ENCODE results near the gene NHEJ1.

The NHEJ1 gene

DNA sequence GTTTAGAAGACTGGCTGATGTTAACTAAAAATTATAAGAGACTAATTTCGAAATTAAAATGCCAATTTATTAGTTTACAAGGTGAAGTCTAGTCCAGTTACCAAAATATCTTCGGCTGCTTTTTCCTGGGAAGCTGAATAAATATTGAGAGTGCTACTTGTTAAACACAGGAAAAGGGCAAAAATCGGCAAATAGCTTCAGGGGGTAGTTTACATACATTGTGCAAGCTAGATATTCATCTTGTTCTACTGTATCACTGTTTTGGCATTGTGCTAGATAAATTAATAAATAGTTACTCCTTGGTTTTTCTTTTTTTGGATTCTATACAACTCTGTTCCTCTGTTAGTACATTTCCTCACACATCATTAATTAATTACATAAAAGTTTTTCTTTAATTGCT lies 29.3 kb downstream of the NHEJ1 start:
- no peak overlapping the region for H3K4me3 ChIP-seq (replicated peaks; ENCODE audit: low read depth, low read length)
- no peaks in the 10 kb centered on the region; the same call in 1 of the 2 replicates for H3K36me3 ChIP-seq (ENCODE audit: control insufficient read depth, insufficient read depth, low read length)
- TF ChIP-seq, protein P1, sequence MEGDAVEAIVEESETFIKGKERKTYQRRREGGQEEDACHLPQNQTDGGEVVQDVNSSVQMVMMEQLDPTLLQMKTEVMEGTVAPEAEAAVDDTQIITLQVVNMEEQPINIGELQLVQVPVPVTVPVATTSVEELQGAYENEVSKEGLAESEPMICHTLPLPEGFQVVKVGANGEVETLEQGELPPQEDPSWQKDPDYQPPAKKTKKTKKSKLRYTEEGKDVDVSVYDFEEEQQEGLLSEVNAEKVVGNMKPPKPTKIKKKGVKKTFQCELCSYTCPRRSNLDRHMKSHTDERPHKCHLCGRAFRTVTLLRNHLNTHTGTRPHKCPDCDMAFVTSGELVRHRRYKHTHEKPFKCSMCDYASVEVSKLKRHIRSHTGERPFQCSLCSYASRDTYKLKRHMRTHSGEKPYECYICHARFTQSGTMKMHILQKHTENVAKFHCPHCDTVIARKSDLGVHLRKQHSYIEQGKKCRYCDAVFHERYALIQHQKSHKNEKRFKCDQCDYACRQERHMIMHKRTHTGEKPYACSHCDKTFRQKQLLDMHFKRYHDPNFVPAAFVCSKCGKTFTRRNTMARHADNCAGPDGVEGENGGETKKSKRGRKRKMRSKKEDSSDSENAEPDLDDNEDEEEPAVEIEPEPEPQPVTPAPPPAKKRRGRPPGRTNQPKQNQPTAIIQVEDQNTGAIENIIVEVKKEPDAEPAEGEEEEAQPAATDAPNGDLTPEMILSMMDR (IDR thresholded peaks at IDR 0.05; ENCODE audit: insufficient read depth, low read length, poor library complexity, severe bottlenecking), result no peak
- DNase-seq (ENCODE audit: extremely low read depth, insufficient read length), result no peak
- H3K27me3 ChIP-seq (replicated peaks; ENCODE audit: control insufficient read depth, insufficient read depth, low read length), result no peaks in the 10 kb centered on the region

DNA sequence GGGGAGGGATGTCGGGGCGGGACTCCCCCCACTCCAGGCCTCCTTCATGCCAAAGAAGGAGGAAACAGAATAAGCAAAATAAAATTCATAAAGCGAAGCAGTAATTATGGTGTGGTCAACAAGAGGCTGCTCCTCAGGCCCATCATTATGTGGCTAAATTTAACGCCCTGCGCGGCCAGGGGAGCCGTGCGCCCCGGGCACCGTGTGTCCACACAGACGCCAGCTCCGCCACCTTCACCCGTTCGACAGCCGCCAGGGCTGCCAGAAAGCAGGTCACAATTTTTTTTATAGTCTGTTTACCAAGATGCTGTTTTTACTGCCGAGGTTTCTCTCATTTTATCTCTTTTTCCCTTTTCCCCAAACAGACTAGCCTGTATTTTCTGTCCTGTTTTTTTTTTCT lies 31.0 kb downstream of the NHEJ1 start:
- no peak for DNase-seq (ENCODE audit: extremely low read depth, insufficient read length)
- TF ChIP-seq, protein P1 (IDR thresholded peaks at IDR 0.05; ENCODE audit: insufficient read depth, low read length, poor library complexity, severe bottlenecking), result no peak
- Histone ChIP-seq H3K4me3 (replicated peaks; ENCODE audit: low read depth, low read length) (no peak overlapping the region), H3K36me3 (ENCODE audit: control insufficient read depth, insufficient read depth, low read length) (no peaks in the 10 kb centered on the region; the same call in 1 of the 2 replicates), H3K27me3 (replicated peaks; ENCODE audit: control insufficient read depth, insufficient read depth, low read length) (no peaks in the 10 kb centered on the region)

DNA sequence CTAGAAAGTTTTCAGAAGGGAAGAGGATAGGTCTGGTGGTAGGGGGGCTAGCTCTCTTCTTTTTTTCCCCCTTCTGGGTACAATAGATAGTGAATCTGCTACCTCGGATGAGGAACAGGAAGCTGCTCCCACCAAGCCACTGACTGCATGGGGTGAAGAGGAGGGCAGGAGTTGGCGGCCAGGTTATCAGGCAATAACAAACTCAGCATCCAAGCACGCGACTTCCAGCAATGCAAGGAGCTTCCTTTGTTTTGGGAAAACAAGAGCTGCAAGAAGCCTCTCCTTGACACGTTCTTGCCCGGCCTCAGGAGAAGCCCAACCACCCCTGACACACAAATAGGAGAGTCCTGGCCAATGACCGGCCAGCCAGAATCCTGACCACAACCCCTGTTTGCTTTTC lies 32.2 kb downstream of the NHEJ1 start:
- TF ChIP-seq, protein P1 (IDR thresholded peaks at IDR 0.05; ENCODE audit: insufficient read depth, low read length, poor library complexity, severe bottlenecking), result no peak
- Histone ChIP-seq H3K36me3 (ENCODE audit: control insufficient read depth, insufficient read depth, low read length) (no peaks in the 10 kb centered on the region; the same call in 1 of the 2 replicates), H3K27me3 (replicated peaks; ENCODE audit: control insufficient read depth, insufficient read depth, low read length) (no peaks in the 10 kb centered on the region), H3K4me3 (replicated peaks; ENCODE audit: low read depth, low read length) (no peak overlapping the region)
- DNase-seq (ENCODE audit: extremely low read depth, insufficient read length), result no peak

DNA sequence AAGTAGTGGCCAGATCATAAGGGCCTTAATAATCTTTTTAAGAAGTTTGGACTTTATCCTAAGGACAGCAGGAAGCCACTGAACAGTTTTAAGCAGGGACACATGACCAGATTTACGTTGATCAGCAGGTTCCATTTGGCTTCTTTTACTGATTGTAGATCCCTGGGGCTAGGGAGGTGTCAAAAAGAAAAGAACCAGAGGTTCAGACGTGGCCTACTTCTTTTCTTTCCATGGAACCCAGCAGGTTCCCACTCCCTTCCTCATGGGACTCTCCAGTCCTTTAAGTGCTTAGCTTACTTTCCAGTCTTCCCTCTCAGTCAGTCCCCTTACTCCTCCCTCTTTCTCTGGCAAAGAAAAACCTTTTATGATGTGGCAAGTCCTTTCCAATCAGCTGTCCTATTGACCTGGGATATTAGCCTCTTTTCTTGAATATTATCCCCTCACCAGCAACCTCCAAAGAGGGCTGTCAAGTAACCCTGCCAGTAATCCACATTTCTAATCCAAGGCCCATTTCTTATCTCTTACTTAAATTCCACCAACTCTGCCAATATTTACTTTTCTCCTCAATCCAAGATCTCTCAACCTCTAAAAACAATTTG lies 33.5 kb downstream of the NHEJ1 start:
- Histone ChIP-seq H3K4me3 (replicated peaks; ENCODE audit: low read depth, low read length) (no peak overlapping the region), H3K36me3 (ENCODE audit: control insufficient read depth, insufficient read depth, low read length) (no peaks in the 10 kb centered on the region; the same call in 1 of the 2 replicates), H3K27me3 (replicated peaks; ENCODE audit: control insufficient read depth, insufficient read depth, low read length) (no peaks in the 10 kb centered on the region)
- no peak for DNase-seq (ENCODE audit: extremely low read depth, insufficient read length)
- TF ChIP-seq, protein P1 (IDR thresholded peaks at IDR 0.05; ENCODE audit: insufficient read depth, low read length, poor library complexity, severe bottlenecking), result no peak

DNA sequence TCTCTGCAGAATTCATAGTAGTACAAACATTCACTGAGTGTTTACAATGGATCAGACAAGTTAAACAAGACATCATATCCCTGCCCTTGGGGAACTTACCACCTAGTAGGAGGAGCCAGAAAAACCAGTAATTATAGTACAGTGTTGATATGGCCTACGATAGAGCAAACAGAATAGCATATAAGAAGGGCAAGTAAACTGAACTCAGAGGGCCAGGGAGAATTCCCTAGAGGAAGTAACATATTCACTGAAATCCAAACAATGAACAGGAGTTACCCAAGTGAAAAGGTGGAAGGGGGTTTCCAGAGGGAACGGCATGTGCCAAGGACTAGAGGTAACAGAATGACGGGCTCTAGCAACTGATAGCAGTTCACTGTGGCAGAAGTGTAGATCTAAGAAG lies 34.1 kb downstream of the NHEJ1 start:
- Histone ChIP-seq H3K36me3 (ENCODE audit: control insufficient read depth, insufficient read depth, low read length) (no peaks in the 10 kb centered on the region; the same call in 1 of the 2 replicates), H3K27me3 (replicated peaks; ENCODE audit: control insufficient read depth, insufficient read depth, low read length) (no peaks in the 10 kb centered on the region), H3K4me3 (replicated peaks; ENCODE audit: low read depth, low read length) (no peak overlapping the region)
- no peak for DNase-seq (ENCODE audit: extremely low read depth, insufficient read length)
- TF ChIP-seq, protein P1 (IDR thresholded peaks at IDR 0.05; ENCODE audit: insufficient read depth, low read length, poor library complexity, severe bottlenecking), result no peak

DNA sequence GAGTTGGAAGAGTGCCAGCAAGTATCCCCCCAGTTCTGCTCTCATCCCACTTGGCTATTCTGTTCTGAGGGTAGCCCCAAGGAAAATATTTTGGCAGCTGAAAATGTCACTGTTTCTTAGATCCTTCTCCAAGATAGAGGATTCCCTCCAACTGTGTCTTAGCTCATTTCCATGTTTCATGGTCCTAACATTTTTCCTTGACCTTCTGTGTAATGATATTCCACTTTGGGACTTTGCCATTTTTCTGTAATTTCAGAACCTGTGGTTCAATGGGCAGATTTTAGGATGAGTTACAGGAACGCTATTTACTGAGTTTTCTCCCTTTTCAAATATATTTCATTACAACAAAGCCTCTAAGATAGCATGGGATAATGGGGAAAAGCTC lies 34.7 kb downstream of the NHEJ1 start:
- TF ChIP-seq, protein P1 (IDR thresholded peaks at IDR 0.05; ENCODE audit: insufficient read depth, low read length, poor library complexity, severe bottlenecking), result no peak
- DNase-seq (ENCODE audit: extremely low read depth, insufficient read length), result no peak
- Histone ChIP-seq H3K27me3 (replicated peaks; ENCODE audit: control insufficient read depth, insufficient read depth, low read length) (no peaks in the 10 kb centered on the region), H3K4me3 (replicated peaks; ENCODE audit: low read depth, low read length) (no peak overlapping the region), H3K36me3 (ENCODE audit: control insufficient read depth, insufficient read depth, low read length) (no peaks in the 10 kb centered on the region; the same call in 1 of the 2 replicates)

All from GM06990 (cell line).